Transverse colon (tissue), 4 donors: Measurements from ENCODE around the gene TMED6. TPM values are rescaled to one million over a fixed set of nuclear protein-coding genes. Genes with fewer than 3 reads are reported as not detected.

Experiments
- DNase-seq: peaks from one replicate; pipeline ENCODE4 v3.0.0-alpha.2; 2019
- H3K27ac ChIP-seq, 4 donors: fragments of 200-600 bp; sonication (generic); 2 replicates each; pipeline ENCODE4 v1.5.1; 2016 to 2018; ENCODE audit warnings: inconsistent platforms in 4 of 4
- H3K27me3 ChIP-seq: fragments of 200-600 bp; sonication (generic); 2 replicates; pipeline ENCODE4 v1.5.1; 2017; ENCODE audit warnings: inconsistent platforms
- H3K36me3 ChIP-seq, 4 donors: fragments of 200-600 bp; sonication (generic); 2 replicates each; pipeline ENCODE4 v1.5.1; 2017 to 2019; ENCODE audit warnings: inconsistent platforms in 4 of 4
- H3K4me1 ChIP-seq, 4 donors: fragments of 200-600 bp; sonication (generic); 2 replicates each; pipeline ENCODE4 v1.5.1; 2017 to 2020; ENCODE audit warnings: inconsistent platforms in 4 of 4
- H3K4me3 ChIP-seq, 4 donors: fragments of 200-600 bp; sonication (generic); 1 replicate in 1 of 4; 2 replicates in 3 of 4; pipeline versions ENCODE4 v1.5.1 to v1.6.1; 2017 to 2019; ENCODE audit warnings: inconsistent platforms in 4 of 4
- H3K9me3 ChIP-seq, 2 donors: fragments of 200-600 bp; sonication (generic); 2 replicates each; pipeline ENCODE4 v1.5.1; 2017 to 2019; ENCODE audit warnings: inconsistent platforms in 2 of 2
- CTCF ChIP-seq, 5 experiments: fragments of 200-600 bp in 3 of 5; fragments of 450-650 bp in 2 of 5; sonication (generic) in 3 of 5; IDR thresholded peaks; 1 replicate in 2 of 5; 2 replicates in 3 of 5; pipeline ENCODE4 v1.5.1; 2016 to 2017; ENCODE audit warnings: antibody characterized with exemption in 5 of 5, inconsistent platforms in 3 of 5, mild to moderate bottlenecking in 2 of 5, moderate library complexity in 1 of 5
- EP300 ChIP-seq: sonication (generic); formaldehyde crosslinking; IDR thresholded peaks from one replicate; pipeline ENCODE4 v1.6.1; 2017; ENCODE audit warnings: antibody characterized with exemption, low read depth
- POLR2A ChIP-seq: fragments of 450-650 bp; IDR thresholded peaks from one replicate; pipeline ENCODE4 v1.6.1; 2016; ENCODE audit warnings: antibody characterized with exemption, mild to moderate bottlenecking, moderate library complexity
- POLR2AphosphoS5 ChIP-seq, 3 donors: sonication (generic); formaldehyde crosslinking; IDR thresholded peaks; one replicate each; pipeline ENCODE4 v1.6.1; 2016; ENCODE audit warnings: antibody characterized with exemption in 3 of 3
- WGBS, 2 donors: methylation state at CpG; one replicate each; pipeline ENCODE4 v1.1.5; 2018; ENCODE audit warnings: low coverage in 1 of 2; 5-methylcytosine and 5-hydroxymethylcytosine counted together
- in situ Hi-C, 4 donors: fragments of 200-750 bp; cut with MboI; loops; one replicate each; pipeline versions ENCODE4 v1.15.0 to v1.15.1; 2017; ENCODE audit warnings: low sequenced_read_pairs in 3 of 4, low pct_ligation_motif_present in 1 of 4, low pct_unique_long_range_greater_than_20kb in 1 of 4
- intact Hi-C: fragments of 100-400 bp; cut with DNase I; formaldehyde crosslinking; loops from one replicate; pipeline ENCODE4 v1.15.1; 2023; ENCODE audit warnings: low total_unique reads
- total RNA-seq, 4 donors: library from RNA; depleted of rRNA; stranded (reverse); fragments of >200 nt; gene quantifications; one replicate each; pipeline ENCODE4 v1.1.0, GENCODE V29; 2016

The TMED6 gene
- total RNA-seq, 4 donors from 2014 or later, result 5.7 to 6.8 TPM; not detected in 2

- intact Hi-C loops (no loop called here), in situ Hi-C loops (no loop called here)
- Histone ChIP-seq H3K9me3 (no peaks in the 10 kb centered on the region), H3K27ac (no peak overlapping the region), H3K36me3 (peaks cover 0 to 4% (median 0%) of the 10 kb centered on the region in 4 donors), H3K4me1 (peaks cover 2 to 7% (median 5%) of the 10 kb centered on the region in 4 donors), H3K27me3 (no peaks in the 10 kb centered on the region), H3K4me3 (no peak overlapping the region)
- no peak for TF ChIP-seq CTCF (IDR thresholded peaks at IDR 0.05)
- no peak for TF ChIP-seq EP300
- no peak for TF ChIP-seq POLR2AphosphoS5 (IDR thresholded peaks at IDR 0.05)
- no peak for TF ChIP-seq POLR2A
- 64 to 90% methylated on average over 1 of the region's 1 CpG for WGBS, 2 donors
- DNase-seq, result no peak
Measured at GRCh38 chr16:69307091-69307490, 44.5 kb downstream of the TMED6 start.

DNA sequence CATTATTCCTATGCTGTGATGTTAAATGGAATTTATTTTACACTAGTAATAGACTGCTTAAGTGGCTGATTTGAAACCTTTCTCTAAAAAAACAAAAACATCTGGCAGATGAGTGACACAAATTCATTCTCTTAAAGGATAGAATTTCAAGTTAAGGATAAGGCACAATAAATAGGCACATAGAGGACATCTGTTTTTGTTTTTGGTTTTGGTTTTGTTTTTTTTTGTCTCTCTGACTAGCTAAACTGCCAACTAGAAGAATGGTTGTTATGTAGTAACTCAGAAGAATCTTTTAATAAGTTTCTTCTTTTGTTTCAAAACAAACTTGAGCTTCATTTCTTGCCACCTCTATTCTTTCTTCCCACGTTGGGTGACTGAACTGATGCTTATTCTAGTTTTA lies 45.6 kb downstream of the TMED6 start:
- intact Hi-C loops (no loop called here), in situ Hi-C loops (no loop called here)
- peaks cover 0 to 6% (median 3%) of the 10 kb centered on the region in 4 donors for H3K4me1 ChIP-seq
- H3K9me3 ChIP-seq, result no peaks in the 10 kb centered on the region
- no peak for DNase-seq
- WGBS, 2 donors, result 70 to 91% methylated on average over 1 of the region's 1 CpG
- peaks cover 0 to 9% (median under 1%) of the 10 kb centered on the region in 4 donors for H3K36me3 ChIP-seq
- no peak overlapping the region for H3K27ac ChIP-seq
- no peak for TF ChIP-seq POLR2AphosphoS5 (IDR thresholded peaks at IDR 0.05)
- no peak for TF ChIP-seq POLR2A
- no peak for TF ChIP-seq EP300
- TF ChIP-seq CTCF (IDR thresholded peaks at IDR 0.05), result no peak
- no peak overlapping the region for H3K4me3 ChIP-seq
- H3K27me3 ChIP-seq, result no peaks in the 10 kb centered on the region

GRCh38 chr16:69302301-69302700 lies 49.3 kb downstream of the TMED6 start:
- H3K27ac ChIP-seq, result no peak overlapping the region
- no peaks in the 10 kb centered on the region for H3K9me3 ChIP-seq
- no peak for DNase-seq
- no peaks in the 10 kb centered on the region for H3K4me1 ChIP-seq
- in situ Hi-C loops (no loop called here), intact Hi-C loops (no loop called here)
- H3K27me3 ChIP-seq, result no peaks in the 10 kb centered on the region
- H3K36me3 ChIP-seq, result peaks cover 0 to 22% (median 10%) of the 10 kb centered on the region in 4 donors
- no peak for TF ChIP-seq CTCF (IDR thresholded peaks at IDR 0.05)
- no peak for TF ChIP-seq EP300
- TF ChIP-seq POLR2A, result no peak
- no peak for TF ChIP-seq POLR2AphosphoS5 (IDR thresholded peaks at IDR 0.05)
- no peak overlapping the region for H3K4me3 ChIP-seq
- WGBS, 2 donors, result 91 to 95% methylated on average over 4 of the region's 4 CpGs

DNA sequence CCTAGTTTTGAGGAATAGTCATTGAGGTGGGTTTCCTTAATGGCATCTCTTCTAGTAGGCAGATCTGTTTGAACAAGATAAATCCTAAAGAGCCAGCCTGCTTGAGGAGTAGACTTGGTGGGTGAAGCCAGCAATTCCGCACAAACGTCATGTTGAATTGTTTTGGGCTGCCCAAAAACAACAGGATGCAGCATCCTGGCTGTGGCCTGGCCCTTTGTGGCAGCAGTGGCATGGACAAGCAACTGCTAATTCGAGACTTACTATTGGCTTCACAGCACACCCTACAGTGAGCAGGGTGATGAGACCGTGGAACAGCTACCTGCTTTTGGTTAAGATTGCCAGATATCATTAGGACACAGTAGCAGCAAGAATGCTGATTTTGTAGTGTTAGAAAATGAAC lies 49.7 kb downstream of the TMED6 start:
- H3K36me3 ChIP-seq, result peaks cover 0 to 22% (median 10%) of the 10 kb centered on the region in 4 donors
- no peaks in the 10 kb centered on the region for H3K27me3 ChIP-seq
- H3K9me3 ChIP-seq, result no peaks in the 10 kb centered on the region
- H3K4me1 ChIP-seq, result no peaks in the 10 kb centered on the region
- DNase-seq, result no peak
- 60 to 88% methylated on average over 1 to 4 of the region's 4 CpGs for WGBS, 2 donors
- no peak overlapping the region for H3K4me3 ChIP-seq
- in situ Hi-C loops (no loop called here), intact Hi-C loops (no loop called here)
- H3K27ac ChIP-seq, result no peak overlapping the region
- TF ChIP-seq POLR2A, result no peak
- no peak for TF ChIP-seq CTCF (IDR thresholded peaks at IDR 0.05)
- TF ChIP-seq EP300, result no peak
- TF ChIP-seq POLR2AphosphoS5 (IDR thresholded peaks at IDR 0.05), result no peak
